Testis (tissue), 3 donors: ENCODE results near the gene UBE2G1. TPM values are rescaled to one million over a fixed set of nuclear protein-coding genes. Genes with fewer than 3 reads are reported as not detected.

Experiments
- DNase-seq: peaks from one replicate; pipeline ENCODE4 v3.0.0-alpha.2; 2019
- H3K27ac ChIP-seq, 2 donors: fragments of 200-600 bp; sonication (generic); one replicate each; pipeline ENCODE4 v1.5.1; 2019
- H3K27me3 ChIP-seq: fragments of 200-600 bp; sonication (generic); one replicate; pipeline ENCODE4 v1.5.1; 2019
- H3K36me3 ChIP-seq: fragments of 200-600 bp; sonication (generic); one replicate; pipeline ENCODE4 v1.5.1; 2017; ENCODE audit warnings: low read depth; ENCODE audit errors: missing control alignments
- H3K4me1 ChIP-seq: fragments of 200-600 bp; sonication (generic); one replicate; pipeline ENCODE4 v1.5.1; 2019
- H3K4me3 ChIP-seq, 2 donors: fragments of 200-600 bp; sonication (generic); one replicate each; pipeline ENCODE4 v1.5.1; 2017 to 2019
- H3K9me3 ChIP-seq: fragments of 200-600 bp; sonication (generic); one replicate; pipeline ENCODE4 v1.5.1; 2017
- POLR2A ChIP-seq: fragments of 450-650 bp; IDR thresholded peaks from one replicate; pipeline ENCODE4 v1.6.1; 2017; ENCODE audit warnings: antibody characterized with exemption, mild to moderate bottlenecking, moderate library complexity
- WGBS, 2 donors: methylation state at CpG; one replicate each; pipeline ENCODE4 v1.1.5; 2018; 5-methylcytosine and 5-hydroxymethylcytosine counted together
- intact Hi-C: fragments of 100-400 bp; cut with DNase I; formaldehyde crosslinking; loops from one replicate; pipeline ENCODE4 v1.15.1; 2023; ENCODE audit warnings: low total_unique reads
- polyA plus RNA-seq: library from polyadenylated mRNA; stranded (reverse); fragments of 350-450 nt; fragmentation: Illumina TruSeq; extraction: RNeasy Lipid Tissue Mini Kit (QIAGEN cat#74804); gene quantifications from one replicate; pipeline ENCODE4 v1.2.3, GENCODE V29; 2014; ENCODE audit warnings: low read depth, low replicate concordance; ENCODE audit not compliant: insufficient read depth
- total RNA-seq, 2 donors: library from RNA; depleted of rRNA; stranded (reverse); fragments of >200 nt; gene quantifications; one replicate each; pipeline ENCODE4 v1.2.3, GENCODE V29; 2016
- TF ChIP-seq, protein P1 (sequence below), 3 experiments: fragments of 450-650 bp in 2 of 3; fragments of 200-600 bp in 1 of 3; sonication (generic) in 1 of 3; IDR thresholded peaks; one replicate each; pipeline ENCODE4 v1.5.1; 2016 to 2019; ENCODE audit warnings: antibody characterized with exemption in 3 of 3, mild to moderate bottlenecking in 2 of 3, moderate library complexity in 1 of 3

The UBE2G1 gene
- total and polyA plus RNA-seq, 3 donors from 2014 or later, result 50.1 to 66.1 (median 60.7) TPM

DNA sequence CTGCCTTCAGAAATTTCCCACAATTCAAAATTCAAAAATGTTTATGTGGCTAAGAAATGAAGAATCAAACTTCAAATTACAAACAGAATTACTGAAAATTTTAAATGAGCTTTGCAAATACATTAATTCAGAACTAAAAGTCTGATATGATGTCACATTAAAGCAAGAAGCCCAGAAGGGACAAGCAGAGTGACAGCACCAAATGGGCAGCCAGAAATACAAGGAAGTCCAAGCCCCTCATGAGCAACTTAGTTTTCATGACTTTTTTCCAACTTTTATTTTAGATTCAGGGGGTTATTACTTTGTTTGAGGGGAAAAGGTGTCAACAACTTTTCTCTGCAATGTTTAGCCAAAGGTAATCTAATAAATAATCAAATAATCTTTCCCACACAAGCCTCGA lies 21.5 kb downstream of the UBE2G1 start:
- TF ChIP-seq, protein P1, sequence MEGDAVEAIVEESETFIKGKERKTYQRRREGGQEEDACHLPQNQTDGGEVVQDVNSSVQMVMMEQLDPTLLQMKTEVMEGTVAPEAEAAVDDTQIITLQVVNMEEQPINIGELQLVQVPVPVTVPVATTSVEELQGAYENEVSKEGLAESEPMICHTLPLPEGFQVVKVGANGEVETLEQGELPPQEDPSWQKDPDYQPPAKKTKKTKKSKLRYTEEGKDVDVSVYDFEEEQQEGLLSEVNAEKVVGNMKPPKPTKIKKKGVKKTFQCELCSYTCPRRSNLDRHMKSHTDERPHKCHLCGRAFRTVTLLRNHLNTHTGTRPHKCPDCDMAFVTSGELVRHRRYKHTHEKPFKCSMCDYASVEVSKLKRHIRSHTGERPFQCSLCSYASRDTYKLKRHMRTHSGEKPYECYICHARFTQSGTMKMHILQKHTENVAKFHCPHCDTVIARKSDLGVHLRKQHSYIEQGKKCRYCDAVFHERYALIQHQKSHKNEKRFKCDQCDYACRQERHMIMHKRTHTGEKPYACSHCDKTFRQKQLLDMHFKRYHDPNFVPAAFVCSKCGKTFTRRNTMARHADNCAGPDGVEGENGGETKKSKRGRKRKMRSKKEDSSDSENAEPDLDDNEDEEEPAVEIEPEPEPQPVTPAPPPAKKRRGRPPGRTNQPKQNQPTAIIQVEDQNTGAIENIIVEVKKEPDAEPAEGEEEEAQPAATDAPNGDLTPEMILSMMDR (IDR thresholded peaks at IDR 0.05), result no peak
- no peak for TF ChIP-seq POLR2A
- Histone ChIP-seq H3K27me3 (no peaks in the 10 kb centered on the region), H3K36me3 (no peaks in the 10 kb centered on the region), H3K4me1 (no peaks in the 10 kb centered on the region), H3K27ac (no peak overlapping the region), H3K9me3 (no peaks in the 10 kb centered on the region), H3K4me3 (no peak overlapping the region)
- 78 to 83% methylated on average over 1 of the region's 1 CpG for WGBS, 2 donors
- no peak for DNase-seq
- intact Hi-C loops, result no loop called here

DNA sequence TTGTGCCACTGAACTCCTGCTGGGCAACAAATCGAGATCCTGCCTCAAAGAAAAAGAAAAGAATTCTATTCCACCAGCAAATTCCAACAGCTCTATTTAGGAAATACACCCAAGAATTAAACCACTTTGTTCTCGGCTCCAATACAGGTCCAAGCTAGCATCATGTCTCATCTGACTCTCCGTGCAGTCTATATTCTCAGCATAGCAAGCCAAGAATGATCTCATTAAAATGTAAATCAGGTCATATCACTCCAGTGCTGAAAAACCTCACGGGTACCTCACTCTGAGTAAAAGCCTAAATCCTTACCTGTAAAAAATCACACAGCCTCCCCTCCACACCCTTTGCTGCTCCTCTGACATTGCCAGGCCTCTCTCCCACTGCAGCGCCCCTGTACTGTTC lies 23.9 kb downstream of the UBE2G1 start:
- H3K27ac ChIP-seq, result no peak overlapping the region
- no peaks in the 10 kb centered on the region for H3K36me3 ChIP-seq
- TF ChIP-seq POLR2A, result no peak
- TF ChIP-seq, protein P1 (IDR thresholded peaks at IDR 0.05), result no peak
- DNase-seq, result no peak
- no peak overlapping the region for H3K4me3 ChIP-seq
- WGBS, 2 donors, result 92 to 94% methylated on average over 5 of the region's 5 CpGs
- intact Hi-C loops, result no loop called here
- no peaks in the 10 kb centered on the region for H3K9me3 ChIP-seq
- no peaks in the 10 kb centered on the region for H3K4me1 ChIP-seq
- no peaks in the 10 kb centered on the region for H3K27me3 ChIP-seq

DNA sequence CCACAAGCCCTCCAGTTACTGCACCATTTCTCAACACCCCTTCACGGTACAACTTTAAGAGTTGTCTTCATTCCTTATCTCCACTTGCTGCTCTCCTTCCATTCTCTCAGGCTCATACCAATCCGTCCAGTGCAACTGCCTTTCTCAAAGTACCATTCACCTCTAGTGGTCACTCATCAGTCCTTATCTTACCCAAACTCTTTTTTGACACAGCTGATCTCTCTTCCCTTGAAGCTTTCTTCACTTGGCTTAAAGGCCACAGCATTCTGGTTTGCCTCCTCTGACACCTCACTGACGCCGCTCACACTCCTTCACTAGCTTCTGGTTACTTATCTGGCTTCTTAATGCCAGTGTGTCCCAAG lies 24.9 kb downstream of the UBE2G1 start:
- intact Hi-C loops, result no loop called here
- no peak for DNase-seq
- no peaks in the 10 kb centered on the region for H3K36me3 ChIP-seq
- H3K4me1 ChIP-seq, result no peaks in the 10 kb centered on the region
- no peak overlapping the region for H3K27ac ChIP-seq
- TF ChIP-seq POLR2A, result no peak
- TF ChIP-seq, protein P1 (IDR thresholded peaks at IDR 0.05), result no peak
- no peak overlapping the region for H3K4me3 ChIP-seq
- no peaks in the 10 kb centered on the region for H3K27me3 ChIP-seq
- WGBS, 2 donors, result 86 to 93% methylated on average over 4 of the region's 4 CpGs
- H3K9me3 ChIP-seq, result no peaks in the 10 kb centered on the region

DNA sequence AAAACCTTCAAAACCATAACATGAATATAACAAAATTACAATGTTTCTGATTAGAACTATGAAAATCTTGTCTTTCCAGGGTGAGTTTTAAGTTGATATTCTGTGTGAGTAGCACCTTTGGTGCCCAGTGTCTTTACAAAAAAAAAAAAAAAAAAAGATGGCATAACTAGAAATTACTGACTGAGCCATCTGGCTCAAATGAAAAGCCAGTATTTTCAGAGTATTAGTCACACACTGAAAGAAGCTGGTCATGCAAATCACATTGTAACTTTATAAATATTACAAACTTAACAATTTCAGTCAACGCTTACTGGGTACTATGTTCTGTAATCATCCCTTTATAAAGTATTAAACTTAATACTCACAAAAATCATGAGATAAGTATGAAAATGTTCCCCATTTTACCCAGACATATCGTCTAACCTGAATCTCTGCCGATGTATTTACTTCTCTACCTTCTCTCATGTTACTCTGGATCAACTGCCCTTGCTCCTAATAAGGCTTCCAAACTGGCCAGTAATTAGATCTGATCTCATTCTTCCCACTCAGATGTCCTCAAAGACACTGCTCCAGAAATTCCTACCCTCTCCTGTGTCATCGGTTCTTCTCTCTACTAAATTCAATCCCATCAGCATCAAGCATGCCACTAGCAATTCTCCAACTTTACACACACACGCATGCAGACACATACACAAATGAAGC lies 25.4 kb downstream of the UBE2G1 start:
- no peaks in the 10 kb centered on the region for H3K27me3 ChIP-seq
- no peaks in the 10 kb centered on the region for H3K4me1 ChIP-seq
- no peak for DNase-seq
- TF ChIP-seq, protein P1 (IDR thresholded peaks at IDR 0.05), result no peak
- TF ChIP-seq POLR2A, result no peak
- intact Hi-C loops, result no loop called here
- H3K9me3 ChIP-seq, result no peaks in the 10 kb centered on the region
- H3K4me3 ChIP-seq, result no peak overlapping the region
- no peaks in the 10 kb centered on the region for H3K36me3 ChIP-seq
- WGBS, 2 donors, result 75 to 79% methylated on average over 5 of the region's 5 CpGs
- no peak overlapping the region for H3K27ac ChIP-seq
